ENCODE results near the gene PPP1R3F.

- TF ChIP-seq CTCF (IDR thresholded peaks at IDR 0.05) (no peak), EZH2 (IDR thresholded peaks at IDR 0.05) (no peak)
Observed at GRCh38 chrX:49277535-49277830, 7.9 kb downstream of the PPP1R3F start.
